ENCODE data around the gene OR6P1. TPM values are rescaled to one million over a fixed set of nuclear protein-coding genes. Genes with fewer than 3 reads are reported as not detected.

Gene OR6P1
- total RNA-seq, 1 donor from 2014 or later = not detected

GRCh38 chr1:158516966-158517365 lies 53.4 kb downstream of the OR6P1 start:
- DNase-seq (ENCODE audit: low spot score) = no peak

Other genes with a start within 250 kb of the OR6P1 start
- gene CD1B, start 239.0 kb downstream of the OR6P1 start, total RNA-seq = not detected
- 0.52 TPM for gene CD1E, start 216.7 kb downstream of the OR6P1 start, total RNA-seq
- gene OR10T2, start 171.1 kb downstream of the OR6P1 start, total RNA-seq = not detected
- not detected for gene OR10K2, start 144.3 kb downstream of the OR6P1 start, total RNA-seq
- not detected for gene OR10K1, start 108.7 kb downstream of the OR6P1 start, total RNA-seq
- gene OR10R2, start 98.4 kb downstream of the OR6P1 start, total RNA-seq = not detected
- not detected for gene OR6Y1, start 16.2 kb downstream of the OR6P1 start, total RNA-seq
- not detected for gene OR10X1, start 9.3 kb upstream of the OR6P1 start, total RNA-seq
- not detected for gene OR10Z1, start 34.7 kb upstream of the OR6P1 start, total RNA-seq
- gene SPTA1, start 116.1 kb upstream of the OR6P1 start, total RNA-seq = not detected
- not detected for gene OR6K2, start 130.1 kb upstream of the OR6P1 start, total RNA-seq
- not detected for gene OR6K3, start 150.1 kb upstream of the OR6P1 start, total RNA-seq
- not detected for gene OR6K6, start 184.1 kb upstream of the OR6P1 start, total RNA-seq
- not detected for gene OR6N1, start 201.6 kb upstream of the OR6P1 start, total RNA-seq
- gene OR6N2, start 210.6 kb upstream of the OR6P1 start, total RNA-seq = not detected

Measured in ureter (tissue), 1 donor.